Stimulated activated CD8-positive, alpha-beta memory T cell treated with anti-CD3 and anti-CD28 coated beads, Interleukin-7, amount 100 ng/mL, for 1 hour (primary cell): Measurements from ENCODE around the gene ALX4.

ENCODE experiments used
- DNase-seq, 2 donors: peaks; one replicate each; pipeline ENCODE4 v3.0.0-alpha.2; 2020; ENCODE audit warnings: low read depth in 2 of 2

Gene ALX4

DNA sequence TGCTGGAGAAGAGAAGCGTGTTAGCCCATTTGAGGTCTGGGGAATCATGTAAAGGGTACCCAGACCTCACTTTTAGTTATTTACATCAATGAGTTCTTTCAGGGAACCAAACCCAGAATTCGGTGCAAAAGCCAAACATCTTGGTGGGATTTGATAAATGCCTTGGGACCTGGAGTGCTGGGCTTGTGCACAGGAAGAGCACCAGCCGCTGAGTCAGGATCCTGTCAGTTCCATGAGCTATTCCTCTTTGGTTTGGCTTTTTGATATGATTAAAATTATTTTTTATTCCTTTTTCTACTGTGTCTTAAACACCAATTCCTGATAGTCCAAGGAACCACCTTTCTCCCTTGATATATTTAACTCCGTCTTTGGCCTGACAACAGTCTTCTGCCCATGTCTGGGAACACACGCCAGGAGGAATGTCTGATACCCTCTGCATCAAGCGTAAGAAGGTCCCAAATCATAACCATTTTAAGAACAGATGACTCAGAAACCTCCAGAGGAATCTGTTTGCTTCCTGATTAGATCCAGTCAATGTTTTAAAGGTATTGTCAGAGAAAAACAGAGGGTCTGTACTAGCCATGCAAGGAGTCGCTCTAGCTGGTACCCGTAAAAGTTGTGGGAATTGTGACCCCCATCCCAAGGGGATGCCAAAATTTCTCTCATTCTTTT lies 65.2 kb downstream of the ALX4 start:
- no peak for DNase-seq

DNA sequence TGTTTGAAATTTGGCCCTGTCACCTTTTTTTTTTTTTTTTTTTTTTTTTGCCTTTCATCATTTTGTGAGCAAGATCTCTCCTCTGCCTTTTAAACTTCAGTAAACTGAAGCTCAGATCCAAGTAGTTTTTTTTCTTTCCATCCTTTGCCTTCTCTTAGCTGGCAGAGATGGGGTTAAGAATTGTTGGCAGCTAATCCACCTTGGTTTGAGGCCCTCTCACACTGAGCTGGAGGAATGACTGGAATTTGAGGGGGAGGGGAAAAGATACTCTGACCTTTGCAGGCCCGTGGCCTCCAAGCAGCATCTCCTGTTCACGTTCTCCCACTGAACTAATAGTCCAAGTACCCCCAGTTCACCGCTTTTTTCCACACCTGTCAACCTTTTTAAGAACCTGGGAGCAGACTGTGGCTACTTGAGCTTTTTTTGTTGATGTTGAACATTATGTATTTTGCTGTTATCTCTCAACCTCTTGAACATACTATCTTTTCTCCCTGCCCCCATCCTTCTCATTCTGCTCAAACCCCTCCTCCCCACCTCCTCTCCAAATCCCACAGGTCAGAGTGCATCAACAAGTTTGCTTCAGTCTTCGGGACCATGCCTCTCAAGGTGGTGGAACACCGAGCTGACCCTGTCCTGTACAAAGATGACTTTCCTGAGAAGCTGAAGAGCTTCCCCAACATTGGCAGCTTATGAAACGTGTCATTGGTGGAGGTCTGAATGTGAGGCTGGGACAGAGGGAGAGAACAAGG lies 66.2 kb downstream of the ALX4 start:
- no peak for DNase-seq

DNA sequence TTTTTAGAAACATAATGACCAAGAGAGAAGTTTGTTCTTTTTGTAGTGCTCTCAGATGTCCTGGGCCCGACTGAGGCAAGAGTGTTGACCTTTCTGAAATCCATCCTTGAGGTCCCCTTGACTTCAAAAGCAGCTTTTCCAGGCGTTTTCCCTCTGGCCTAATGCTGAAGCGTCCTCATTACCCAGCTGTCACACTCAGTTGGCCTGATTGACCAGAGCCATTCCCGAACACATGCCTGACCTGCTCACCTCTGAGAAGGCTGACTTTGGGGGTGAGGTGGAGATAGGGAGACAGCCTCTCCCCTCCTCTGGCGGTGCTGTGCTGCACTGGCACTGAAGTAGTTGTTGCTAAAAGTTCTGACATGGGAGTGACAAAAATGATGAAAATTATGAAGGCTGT lies 66.9 kb downstream of the ALX4 start:
- DNase-seq: no peak

DNA sequence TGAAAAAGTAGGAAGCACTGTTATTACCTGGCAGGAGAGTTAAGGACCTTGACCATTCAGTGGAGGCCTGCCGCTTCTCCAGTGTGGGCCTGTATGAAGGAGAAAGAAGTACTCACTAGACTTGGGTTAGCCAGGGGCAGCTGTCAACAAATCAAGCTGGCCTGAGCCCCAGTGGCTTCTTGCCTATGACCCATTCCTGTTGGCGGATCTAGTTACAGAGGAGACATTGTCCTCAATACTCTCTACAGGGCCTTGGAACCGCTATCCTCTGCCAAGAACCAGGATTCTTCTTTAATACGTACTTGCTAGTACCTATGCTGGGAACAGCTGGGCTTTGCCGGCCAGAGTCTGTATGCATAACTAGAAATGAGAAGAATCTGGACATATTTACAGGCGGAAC lies 68.1 kb downstream of the ALX4 start:
- no peak for DNase-seq

DNA sequence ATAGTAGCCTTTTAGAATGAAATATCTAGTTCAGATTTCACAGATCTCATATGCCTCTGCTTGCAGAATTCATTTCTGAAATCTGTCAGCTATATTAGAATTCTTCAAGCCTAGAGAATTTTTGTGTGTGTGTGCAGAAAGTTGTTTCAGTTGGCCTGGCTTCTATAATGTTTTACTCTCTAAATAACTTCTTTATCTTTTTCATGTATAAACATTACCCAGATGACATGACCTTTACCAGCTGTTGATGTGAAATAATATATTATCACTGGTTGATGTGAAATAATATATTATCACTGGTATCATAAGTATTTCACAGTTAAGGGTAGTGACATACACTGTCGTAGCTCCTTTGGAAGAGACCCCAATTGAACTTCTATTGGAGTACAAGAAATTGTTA lies 72.8 kb downstream of the ALX4 start:
- DNase-seq: no peak

DNA sequence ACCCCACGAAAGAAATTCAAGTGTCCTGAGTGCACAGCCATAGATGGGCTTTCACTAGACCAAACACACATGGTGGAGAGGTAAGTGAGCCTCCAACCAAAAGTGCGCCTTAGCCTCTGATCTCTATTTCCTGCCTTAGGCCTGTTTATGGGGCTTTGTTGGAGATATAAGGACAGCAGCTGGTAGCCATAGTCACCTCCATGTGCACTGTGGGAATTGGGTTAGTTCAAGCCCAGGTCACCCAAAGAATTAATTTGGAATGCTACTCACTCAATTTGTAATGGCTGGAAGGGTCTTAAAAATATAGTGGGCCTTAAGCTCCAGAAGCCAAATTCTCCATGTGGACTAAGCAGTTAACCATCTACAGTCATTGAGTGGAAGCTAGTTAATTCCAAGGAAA lies 73.6 kb downstream of the ALX4 start:
- DNase-seq: no peak

DNA sequence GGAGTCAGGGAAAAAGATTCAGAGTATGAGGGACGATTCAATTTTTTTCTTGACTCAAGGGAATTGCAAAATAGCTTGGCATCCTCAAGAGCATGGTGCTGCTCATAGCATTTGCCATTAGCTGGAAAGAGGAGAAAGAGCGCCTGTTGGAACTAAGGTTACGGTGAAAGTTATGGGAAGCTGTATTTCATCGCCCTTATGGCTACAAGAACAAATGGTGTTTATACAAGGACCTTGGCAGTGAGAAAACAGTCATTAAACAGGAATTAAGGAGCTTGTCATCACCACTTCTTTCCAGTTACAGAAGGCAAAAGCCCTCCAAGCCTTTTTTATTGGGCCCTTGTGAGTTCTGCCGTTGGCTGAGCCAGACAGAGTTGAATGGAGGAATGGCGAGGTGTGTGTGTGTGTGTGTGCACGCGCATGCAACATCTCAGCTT lies 74.2 kb downstream of the ALX4 start:
- no peak for DNase-seq

DNA sequence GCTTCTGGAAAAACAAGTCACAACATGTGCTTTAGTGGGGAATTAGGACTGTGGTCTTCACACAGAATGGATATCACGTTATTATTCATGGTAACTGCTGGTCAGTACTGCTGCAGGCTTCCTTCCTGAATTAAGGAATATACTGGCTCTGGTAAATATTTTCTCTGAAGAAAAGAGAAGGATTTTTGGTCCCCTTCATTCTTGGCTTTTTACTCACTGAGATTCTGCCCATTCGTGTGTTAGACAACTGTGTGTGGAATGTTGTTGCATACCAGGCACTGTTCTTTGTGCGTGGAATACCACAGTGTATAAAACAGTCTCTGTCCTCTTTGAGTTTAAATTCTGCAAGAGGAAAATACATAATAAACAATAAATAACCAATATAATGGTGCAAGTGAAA lies 80.3 kb downstream of the ALX4 start:
- DNase-seq: no peak

DNA sequence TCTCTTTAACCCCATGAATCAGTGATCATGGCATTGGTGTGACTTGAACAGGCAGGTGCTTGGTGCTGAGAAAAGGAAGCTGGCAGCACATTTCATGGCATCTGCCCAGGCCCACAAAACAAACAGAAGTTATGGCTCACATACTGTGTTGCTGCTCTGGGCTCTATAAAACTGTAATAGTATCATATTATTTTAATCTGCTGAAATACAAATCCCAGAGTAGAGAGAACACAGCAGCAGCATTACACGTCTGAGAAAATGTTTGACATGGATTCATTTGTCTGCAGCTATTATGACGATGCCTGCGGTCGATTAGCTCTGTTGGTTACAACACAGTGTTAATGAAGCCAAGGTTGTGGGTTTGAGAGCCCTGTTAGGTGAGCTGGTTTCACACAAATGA lies 80.8 kb downstream of the ALX4 start:
- DNase-seq: no peak

DNA sequence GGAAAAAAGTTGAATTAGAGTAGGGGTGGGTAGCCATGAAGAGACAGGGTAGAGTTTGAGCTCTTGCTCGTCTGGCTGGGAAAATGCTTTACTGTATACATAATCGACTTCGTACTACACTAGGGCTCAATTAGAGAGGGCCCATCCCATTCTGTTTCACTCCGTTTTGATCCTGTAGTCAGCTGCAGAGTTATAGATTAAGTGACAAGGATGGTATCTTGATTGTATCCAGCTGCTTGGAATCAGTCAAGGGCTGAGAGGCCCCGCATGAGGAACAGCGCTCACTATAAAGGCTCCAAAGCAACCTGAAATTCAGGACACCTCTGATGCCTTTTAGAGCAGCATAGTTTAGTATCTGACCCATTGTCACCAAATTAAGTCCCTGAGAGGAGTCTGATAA lies 81.6 kb downstream of the ALX4 start:
- DNase-seq: no peak

DNA sequence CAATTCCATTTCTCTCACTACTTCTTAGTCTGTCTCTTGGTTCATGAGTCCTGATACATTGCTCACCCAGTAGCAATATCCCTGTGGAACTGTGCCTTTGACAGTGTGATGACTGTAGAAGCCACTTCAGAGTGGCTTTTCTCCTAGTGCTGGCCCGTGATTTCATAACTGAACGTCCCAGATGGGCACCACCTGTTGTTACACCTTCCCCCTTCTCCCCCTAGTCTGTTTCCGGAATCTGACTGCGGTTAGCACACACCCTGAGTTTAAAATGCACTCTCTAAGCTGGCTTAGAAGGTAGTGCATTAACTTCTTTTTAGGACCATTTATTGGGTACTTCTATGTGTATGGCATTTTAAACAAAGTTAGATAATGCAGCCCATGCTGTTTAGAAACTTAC lies 83.0 kb downstream of the ALX4 start:
- DNase-seq: no peak

DNA sequence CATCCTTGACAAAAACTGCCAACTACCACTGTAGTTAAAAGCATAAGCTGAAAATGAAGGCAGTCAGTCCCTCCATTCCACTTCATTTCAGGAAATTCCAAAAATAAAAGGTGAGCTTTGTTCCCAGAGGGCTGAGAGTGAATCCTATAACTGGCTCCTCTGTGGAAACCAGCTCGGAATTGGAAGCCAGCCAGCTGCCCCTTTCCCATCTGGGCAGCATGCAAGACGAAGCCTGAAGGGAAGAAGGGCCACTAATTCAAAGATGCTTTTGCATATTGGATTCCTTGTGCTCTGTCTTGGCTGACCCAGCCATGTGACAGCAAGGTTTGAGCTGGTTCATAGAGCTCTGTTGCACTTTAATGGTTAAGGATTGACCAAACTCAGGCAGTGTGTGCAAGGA lies 83.4 kb downstream of the ALX4 start:
- DNase-seq: no peak

DNA sequence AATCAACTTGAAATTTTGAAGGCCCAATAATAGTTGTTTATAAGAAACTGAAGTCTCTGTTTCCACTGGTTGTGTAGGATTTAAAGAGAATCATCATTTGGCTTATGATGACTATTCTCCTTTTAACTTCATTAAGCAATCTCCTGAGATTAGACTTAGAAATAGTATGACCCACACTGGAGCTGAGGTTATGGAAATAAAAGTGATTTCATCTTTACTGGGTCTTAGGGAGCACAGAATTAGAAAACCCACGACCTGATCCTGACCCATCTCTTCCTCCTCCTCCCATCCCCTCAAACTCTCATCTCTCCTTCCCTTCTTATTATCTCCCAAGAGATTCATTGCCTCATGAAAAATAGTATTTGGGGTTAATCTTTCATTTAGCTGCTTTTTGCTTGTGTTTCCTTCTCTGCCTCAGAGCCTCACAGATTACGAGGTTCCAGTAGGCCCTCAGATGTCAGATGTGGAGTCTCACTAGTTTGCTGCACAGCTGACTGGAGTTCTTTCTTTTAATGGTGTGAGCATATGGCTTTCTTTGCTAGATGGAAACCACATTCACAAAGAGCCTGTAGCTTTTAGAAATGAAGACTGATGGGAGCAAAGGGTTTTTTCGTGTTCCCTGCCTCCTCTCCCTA lies 85.0 kb downstream of the ALX4 start:
- no peak for DNase-seq

DNA sequence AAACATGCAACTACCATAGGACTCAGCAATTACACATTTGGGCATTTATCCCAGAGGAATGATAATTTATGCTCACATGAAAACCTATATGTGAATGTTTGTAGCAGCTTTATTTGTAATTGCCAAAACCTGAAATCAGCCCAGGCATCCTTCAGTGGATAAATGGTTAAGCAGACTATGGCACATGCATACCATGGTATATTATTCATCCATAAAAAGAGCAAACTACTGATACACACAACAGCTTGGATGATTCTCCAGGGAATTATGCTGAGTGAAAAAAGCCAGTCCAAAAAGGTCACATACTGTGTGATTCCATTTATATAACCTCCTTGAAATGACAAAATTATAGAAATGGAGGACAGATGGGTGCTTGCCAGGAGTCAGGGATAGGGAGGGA lies 86.7 kb downstream of the ALX4 start:
- no peak for DNase-seq

DNA sequence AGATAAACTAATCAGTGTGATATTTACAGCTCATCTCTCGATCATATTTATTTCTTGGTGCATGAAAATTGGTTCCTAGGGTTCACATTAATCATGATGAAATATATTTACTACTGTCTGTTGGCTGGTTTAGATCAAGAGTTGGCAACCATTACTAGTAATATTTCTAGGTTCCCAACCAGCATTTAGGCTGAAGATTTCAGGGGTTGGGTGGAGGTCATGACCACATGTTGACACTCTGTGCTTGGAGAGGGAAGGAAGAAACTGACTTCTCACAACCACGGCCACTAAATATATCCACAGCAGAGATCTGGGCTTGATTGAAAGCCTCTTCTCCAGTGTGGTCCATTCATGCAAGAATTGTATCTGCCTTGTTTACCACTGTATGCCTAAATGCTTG lies 87.9 kb downstream of the ALX4 start:
- DNase-seq: no peak

DNA sequence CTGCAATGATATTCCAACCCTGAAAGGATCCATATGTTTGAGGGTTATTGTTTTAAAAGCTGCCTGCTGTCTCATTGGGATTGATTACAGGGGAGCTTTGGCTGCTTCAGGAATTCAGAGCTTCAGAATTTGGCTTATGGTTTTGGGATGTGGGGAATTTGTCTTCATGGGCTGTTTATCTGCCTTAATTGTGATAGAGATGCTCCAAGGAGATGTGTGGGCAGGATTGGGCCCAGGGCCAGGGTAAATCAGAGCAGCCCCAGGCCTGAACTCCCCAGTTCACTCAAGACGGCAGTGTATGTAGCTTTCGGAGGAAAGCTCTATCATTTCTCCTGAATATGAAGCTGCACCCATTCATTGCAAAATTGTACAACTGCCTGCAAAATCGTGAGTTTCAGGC lies 88.5 kb downstream of the ALX4 start:
- no peak for DNase-seq

DNA sequence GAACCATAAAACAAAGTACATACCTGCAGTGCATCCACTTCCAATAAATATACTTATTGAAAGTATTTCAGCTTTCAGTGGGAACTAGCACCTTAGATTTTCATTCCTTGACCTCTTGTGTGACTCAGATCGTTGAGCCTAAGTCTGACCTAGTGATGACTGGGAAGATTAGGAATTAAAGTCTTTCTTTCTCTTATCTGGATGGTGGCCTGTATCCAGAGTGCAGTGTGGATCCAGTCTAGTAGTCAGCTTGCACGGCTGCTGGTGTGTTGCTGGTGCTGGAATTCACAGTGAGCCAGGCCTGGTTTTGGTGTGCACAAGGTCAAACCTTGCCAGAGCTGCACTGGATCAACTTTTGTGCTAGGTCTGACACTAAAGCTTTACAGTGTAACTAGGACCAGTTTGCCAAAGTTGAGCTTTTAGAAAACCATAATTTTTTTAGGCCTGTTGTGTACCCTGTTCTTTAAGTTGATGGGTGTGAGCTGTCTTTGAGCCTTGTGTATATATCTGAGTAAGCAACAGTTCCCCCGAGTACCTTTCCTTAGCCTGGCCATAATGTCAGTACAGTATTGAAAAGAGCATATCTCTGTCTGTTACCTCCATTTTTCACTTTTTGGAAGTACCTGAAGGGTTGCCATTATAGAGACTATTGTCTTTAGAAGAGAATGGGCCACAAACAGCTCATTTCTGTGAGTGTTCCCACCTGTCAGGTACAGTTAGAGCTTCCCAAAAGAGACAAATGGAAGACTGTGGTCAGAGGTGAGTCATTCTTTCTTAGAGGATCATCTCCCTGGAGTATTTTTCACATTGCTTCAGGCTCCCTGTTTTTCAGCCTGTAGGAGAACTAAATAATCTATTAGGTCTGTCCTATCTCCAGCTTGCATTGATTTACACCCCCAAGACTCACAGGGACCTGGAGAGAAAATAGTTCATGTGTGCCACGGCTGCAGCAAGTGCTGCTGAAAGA lies 89.8 kb downstream of the ALX4 start:
- DNase-seq: no peak

DNA sequence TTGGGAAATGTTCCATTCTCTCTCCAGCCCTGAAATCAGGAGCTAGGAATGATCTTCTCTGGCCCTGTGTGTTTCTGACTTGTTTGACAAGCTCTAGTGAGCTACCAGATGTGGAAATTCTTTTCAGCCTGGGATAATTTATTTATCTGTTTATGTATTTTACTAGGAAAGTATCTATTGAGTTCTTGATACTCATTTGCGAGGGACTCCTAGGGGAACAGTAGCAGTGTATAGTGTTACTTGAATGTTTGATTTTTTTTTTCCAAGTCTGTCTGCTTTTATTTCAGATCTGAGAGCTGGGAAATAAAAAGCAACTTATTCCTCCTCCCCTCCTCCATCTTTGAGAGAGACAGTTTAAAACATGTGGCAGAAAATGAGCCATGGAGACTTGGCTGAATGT lies 92.5 kb downstream of the ALX4 start:
- no peak for DNase-seq

DNA sequence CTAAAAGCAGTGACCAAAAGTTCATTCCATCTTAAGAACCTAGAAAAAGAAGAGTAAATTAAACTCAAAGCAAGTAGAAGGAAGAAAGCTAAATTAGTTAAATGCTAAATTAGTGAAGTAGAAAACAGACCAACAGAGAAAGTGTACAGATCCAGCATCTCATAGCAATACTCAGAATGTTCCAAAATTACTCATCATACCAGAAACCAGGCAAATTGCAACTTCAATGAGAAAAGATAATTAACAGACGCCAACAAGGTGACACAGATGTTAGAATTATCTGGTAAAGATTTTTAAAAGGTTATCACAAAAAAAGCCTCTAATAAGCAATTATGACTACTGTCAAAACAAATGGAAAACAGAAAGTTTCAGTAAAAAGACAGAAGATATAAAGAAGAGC lies 96.8 kb downstream of the ALX4 start:
- no peak for DNase-seq

DNA sequence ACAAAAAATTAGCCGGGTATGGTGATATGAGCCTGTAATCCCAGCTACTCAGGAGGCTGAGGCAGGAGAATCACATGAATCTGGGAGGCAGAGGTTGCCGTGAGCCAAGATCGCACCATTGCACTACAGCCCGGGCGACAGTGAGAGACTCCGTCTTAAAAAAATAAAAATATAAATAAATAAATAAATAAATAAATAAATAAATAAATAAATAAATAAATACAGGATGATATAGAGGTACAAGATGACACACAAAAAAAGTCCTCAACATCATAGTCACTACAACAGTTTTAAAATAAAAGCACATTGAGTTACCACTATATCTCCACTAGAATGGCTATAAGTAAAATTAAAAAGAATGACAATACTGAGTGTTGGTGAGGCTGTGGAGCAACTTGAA lies 97.8 kb downstream of the ALX4 start:
- no peak for DNase-seq
